D721Med (cell line): Measurements from ENCODE around the gene JARID2.

Source experiments
- DNase-seq: peaks from one replicate; pipeline ENCODE4 v3.0.0; 2011; ENCODE audit warnings: low spot score; ENCODE audit not compliant: insufficient read length
- FAIRE-seq: peaks from 2 replicates; lab custom pipeline; 2011; peaks lifted over from hg19 to GRCh38; lab: Jason Lieb, UNC
- TF ChIP-seq, protein P1 (sequence below): IDR thresholded peaks from 2 replicates; pipeline ENCODE4 v1.5.1; 2012; ENCODE audit warnings: mild to moderate bottlenecking, control low read depth; ENCODE audit not compliant: insufficient read depth; ENCODE audit errors: missing control alignments

The JARID2 gene

DNA sequence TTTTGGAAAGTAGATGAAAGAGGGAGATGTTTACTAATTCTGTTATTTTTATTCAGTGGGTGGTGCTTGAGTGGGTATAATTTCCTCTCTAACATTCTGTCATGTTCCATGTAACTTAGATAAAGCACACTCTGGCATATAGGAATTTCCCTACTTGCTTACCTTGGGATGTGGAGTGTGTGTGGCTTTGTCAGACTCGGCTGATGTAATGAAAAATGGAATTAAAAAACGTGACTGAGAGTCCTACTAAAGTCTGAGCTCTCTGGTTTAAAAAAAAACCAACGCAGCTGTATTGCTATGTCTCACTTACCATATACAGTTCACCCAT, 98.3 kb downstream of the JARID2 start:
- DNase-seq, result no peak
- no peak for FAIRE-seq
- TF ChIP-seq, protein P1, sequence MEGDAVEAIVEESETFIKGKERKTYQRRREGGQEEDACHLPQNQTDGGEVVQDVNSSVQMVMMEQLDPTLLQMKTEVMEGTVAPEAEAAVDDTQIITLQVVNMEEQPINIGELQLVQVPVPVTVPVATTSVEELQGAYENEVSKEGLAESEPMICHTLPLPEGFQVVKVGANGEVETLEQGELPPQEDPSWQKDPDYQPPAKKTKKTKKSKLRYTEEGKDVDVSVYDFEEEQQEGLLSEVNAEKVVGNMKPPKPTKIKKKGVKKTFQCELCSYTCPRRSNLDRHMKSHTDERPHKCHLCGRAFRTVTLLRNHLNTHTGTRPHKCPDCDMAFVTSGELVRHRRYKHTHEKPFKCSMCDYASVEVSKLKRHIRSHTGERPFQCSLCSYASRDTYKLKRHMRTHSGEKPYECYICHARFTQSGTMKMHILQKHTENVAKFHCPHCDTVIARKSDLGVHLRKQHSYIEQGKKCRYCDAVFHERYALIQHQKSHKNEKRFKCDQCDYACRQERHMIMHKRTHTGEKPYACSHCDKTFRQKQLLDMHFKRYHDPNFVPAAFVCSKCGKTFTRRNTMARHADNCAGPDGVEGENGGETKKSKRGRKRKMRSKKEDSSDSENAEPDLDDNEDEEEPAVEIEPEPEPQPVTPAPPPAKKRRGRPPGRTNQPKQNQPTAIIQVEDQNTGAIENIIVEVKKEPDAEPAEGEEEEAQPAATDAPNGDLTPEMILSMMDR, result no peak

GRCh38 chr6:15344831-15345230, 99.0 kb downstream of the JARID2 start:
- FAIRE-seq (no peak), DNase-seq (no peak)
- TF ChIP-seq, protein P1, result no peak

GRCh38 chr6:15346315-15346714, 100.4 kb downstream of the JARID2 start:
- TF ChIP-seq, protein P1, result no peak
- DNase-seq, result no peak
- FAIRE-seq, result no peak

- TF ChIP-seq, protein P1, result no peak
- FAIRE-seq, result no peak
- no peak for DNase-seq
Observed at GRCh38 chr6:15348528-15348927, 102.7 kb downstream of the JARID2 start.

- no peak for FAIRE-seq
- TF ChIP-seq, protein P1, result no peak
- DNase-seq, result no peak
Observed at GRCh38 chr6:15349379-15349778, 103.5 kb downstream of the JARID2 start.

DNA sequence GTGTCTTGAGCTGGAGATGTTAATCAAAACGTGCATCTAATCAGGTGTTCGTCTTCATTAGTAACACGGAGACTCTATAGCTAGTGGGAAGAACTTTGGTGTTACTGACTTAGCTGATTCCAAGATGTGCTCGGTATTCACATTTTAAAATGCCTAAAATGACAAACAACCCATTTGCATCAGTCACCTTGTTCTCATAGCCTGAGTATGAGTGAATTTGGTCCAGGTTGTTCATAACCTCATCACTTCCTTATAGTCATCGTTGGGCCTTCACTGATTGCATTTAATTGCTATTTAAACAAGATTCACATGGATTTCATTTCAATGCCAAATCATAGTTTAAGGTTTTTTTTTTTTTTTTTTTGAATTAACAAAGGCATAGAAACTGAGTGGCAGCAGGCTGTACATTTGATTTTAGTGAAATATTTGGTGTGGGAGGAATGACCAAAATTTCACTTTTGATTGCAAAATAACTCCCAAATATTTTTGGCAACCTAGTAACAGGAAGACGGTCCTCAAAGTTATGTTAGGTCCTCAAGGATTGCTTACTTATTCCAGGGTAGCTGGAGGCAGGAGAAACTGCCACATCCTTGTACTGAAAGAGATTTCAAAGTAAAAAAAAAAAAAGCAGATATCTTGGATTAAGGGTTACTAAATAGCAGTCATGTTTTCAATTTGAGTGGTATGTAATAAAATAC, 104.7 kb downstream of the JARID2 start:
- DNase-seq (no peak), FAIRE-seq (no peak)
- TF ChIP-seq, protein P1, result no peak

DNA sequence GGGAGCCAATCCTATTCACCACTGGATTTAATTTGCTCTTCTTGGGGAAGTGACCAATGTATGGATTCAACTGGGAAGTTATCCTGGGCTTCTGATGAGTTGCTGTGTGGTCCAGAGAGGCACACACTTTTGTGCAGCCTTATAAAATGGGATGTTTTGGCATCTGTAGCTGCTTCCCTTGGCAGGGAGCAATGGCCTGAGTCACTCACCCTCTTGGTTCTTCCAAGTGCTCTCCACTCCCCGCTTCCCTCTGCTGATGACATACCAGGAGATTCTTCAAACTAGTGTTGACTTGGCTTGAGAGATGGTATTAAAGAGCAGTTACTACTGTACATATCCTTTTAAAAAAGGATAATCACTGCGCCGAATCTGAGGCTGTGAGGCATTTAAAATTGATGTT, 105.8 kb downstream of the JARID2 start:
- no peak for DNase-seq
- no peak for FAIRE-seq
- TF ChIP-seq, protein P1, result no peak
